ENCODE data around the gene AIMP1.

The AIMP1 gene

GRCh38 chr4:106337916-106338315, 21.6 kb downstream of the AIMP1 start:
- no peak for TF ChIP-seq CTCF (IDR thresholded peaks at IDR 0.05; ENCODE audit: low read depth, low read length)
- no peak for DNase-seq (ENCODE audit: extremely low read depth, low read depth)

DNA sequence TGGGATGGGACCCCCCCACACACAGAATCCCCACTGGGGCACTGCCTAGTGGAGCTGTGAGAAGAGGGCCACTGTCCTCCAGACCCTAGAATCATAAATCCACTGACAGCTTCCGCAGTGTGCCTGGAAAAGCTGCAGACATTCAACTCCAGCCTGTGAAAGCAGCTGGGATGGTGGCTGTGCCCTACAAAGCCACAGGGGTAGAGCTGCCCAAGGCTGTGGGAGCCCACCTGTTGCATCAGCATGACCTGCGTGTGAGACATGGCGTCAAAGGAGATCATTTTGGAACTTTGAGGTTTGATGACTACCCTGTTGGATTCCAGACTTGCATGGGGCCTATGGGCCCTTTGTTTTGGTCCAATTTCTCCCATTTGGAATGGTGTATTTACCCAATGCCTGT, 22.3 kb downstream of the AIMP1 start:
- DNase-seq (ENCODE audit: extremely low read depth, low read depth): no peak
- TF ChIP-seq CTCF (IDR thresholded peaks at IDR 0.05; ENCODE audit: low read depth, low read length): no peak

DNA sequence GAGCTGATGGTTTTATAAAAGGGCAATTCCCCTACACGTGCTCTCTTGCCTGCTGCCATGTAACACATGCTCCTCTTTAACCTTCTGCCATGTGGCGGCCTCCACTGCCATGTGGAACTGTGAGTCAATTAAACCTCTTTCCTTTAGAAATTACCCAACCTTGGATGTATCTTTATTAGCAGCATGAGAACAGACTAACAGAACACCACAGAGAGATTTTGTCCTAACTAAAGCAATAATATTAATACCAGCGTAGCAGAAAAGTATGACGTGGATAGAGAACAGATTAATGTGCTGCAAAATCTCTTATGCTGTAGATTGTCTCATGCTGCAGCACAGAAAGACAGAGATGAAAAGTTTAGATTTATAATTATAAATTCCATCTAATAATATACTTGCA, 23.1 kb downstream of the AIMP1 start:
- DNase-seq (ENCODE audit: extremely low read depth, low read depth): no peak
- no peak for TF ChIP-seq CTCF (IDR thresholded peaks at IDR 0.05; ENCODE audit: low read depth, low read length)

DNA sequence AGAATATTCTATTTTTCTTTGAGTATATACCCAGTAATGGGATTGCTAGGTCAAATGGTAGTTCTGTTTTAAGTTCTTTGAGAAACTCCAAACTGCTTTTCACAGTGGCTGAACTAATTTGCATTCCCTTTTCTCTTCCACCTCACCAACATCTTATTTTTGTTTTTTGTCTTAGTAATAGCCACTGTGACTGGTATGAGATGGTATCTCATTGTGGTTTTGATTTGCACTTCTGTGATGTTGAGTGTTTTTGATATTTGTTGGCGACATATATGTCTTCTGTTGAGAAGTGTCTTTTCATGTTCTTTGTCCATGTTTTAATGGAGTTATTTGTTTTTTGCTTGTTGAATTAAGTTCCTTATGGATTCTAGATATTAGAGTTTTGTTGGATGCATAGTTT, 24.4 kb downstream of the AIMP1 start:
- no peak for DNase-seq (ENCODE audit: extremely low read depth, low read depth)
- TF ChIP-seq CTCF (IDR thresholded peaks at IDR 0.05; ENCODE audit: low read depth, low read length): no peak

GRCh38 chr4:106343865-106344646, 27.7 kb downstream of the AIMP1 start:
- no peak for TF ChIP-seq CTCF (IDR thresholded peaks at IDR 0.05; ENCODE audit: low read depth, low read length)
- DNase-seq (ENCODE audit: extremely low read depth, low read depth): no peak

GRCh38 chr4:106344647-106344970, 28.3 kb downstream of the AIMP1 start:
- no peak for DNase-seq (ENCODE audit: extremely low read depth, low read depth)
- no peak for TF ChIP-seq CTCF (IDR thresholded peaks at IDR 0.05; ENCODE audit: low read depth, low read length)

- DNase-seq (ENCODE audit: extremely low read depth, low read depth): no peak
- no peak for TF ChIP-seq CTCF (IDR thresholded peaks at IDR 0.05; ENCODE audit: low read depth, low read length)
These were observed 30.8 kb downstream of the AIMP1 start for GRCh38 chr4:106347167-106347566.
